ENCODE results near the gene HNRNPC.

The HNRNPC gene

DNA sequence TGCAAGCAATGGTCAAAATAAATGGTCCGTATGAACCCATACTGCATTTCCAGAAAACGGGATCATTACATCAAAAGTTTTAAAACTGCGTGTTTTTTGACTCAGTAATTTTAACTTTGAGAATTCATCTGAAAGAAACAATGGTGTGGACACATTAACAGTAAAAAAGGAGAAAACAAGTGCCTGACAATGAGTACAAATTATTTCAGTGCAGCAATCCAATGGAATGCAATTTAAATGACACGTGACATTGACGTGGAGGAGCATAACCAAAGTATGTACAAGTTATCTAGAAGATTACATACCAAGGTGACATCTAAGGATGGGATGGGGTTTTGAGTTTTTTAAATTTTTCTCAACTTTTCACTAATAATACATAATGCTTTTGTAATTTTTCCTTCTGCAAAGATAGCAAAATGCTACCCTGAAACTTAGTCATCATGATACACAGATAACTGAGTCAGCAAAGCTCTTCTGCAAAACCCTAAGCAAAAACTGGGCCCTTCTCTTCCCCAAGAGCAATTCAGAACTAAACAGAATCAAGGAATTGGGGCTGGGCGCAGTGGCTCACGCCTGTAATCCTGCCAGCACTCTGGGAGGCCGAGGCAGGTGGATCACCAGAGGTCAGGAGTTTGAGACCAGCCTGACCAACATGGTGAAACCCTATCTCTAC is 20.4 kb downstream of the HNRNPC start:
- TF ChIP-seq CTCF (conservative IDR thresholded peaks at IDR 0.05), result no peak
- no peak overlapping the region for H3K27ac ChIP-seq

DNA sequence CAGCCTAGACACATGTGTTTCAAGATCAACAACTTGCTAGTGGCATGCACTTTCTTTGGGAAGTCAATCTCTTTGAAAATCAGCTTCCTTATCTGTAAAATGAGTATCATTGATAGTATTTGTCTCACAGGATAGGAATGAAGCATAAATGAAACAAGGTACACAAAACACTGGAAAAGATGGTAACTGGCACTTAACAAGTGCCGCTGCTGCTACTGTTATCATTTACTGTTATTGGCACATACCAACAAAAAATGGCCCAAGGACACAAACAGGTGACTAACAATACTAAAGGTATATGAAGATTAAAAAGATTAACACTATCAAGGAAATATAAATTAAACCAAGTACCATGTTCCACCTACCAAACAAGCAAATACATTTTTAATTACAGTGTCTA is 20.9 kb downstream of the HNRNPC start:
- H3K27ac ChIP-seq, result 0 out of 2 replicates have a peak overlapping the region, but pooled peaks have one; percentile 3

DNA sequence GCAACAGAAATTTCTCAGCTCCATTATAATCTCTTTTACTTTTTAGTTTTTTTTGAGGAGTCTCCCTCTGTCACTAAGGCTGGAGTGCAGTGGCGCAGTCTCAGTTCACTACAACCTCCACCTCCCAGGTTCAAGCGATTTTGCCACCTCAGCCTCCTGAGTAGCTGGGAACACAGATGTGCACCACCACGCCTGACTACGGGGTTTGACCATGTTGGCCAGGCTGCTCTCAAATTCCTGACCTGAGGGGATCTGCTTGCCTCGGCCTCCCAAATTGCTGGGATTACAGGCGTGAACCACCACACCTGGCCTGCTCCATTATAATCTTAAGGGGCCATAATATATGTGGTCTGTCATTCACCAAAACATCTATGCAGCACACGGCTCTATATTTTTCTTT is 23.4 kb downstream of the HNRNPC start:
- H3K27ac ChIP-seq, result peak overlapping the region; percentile 3
- no peak for TF ChIP-seq CTCF (conservative IDR thresholded peaks at IDR 0.05)

More for the DNA sequence above, 20.9 kb downstream of the HNRNPC start:
- no peak for TF ChIP-seq CTCF (conservative IDR thresholded peaks at IDR 0.05)

- H3K27ac ChIP-seq, result no peak overlapping the region
Observed at GRCh38 chr14:21244544-21244943, 24.7 kb downstream of the HNRNPC start.

DNA sequence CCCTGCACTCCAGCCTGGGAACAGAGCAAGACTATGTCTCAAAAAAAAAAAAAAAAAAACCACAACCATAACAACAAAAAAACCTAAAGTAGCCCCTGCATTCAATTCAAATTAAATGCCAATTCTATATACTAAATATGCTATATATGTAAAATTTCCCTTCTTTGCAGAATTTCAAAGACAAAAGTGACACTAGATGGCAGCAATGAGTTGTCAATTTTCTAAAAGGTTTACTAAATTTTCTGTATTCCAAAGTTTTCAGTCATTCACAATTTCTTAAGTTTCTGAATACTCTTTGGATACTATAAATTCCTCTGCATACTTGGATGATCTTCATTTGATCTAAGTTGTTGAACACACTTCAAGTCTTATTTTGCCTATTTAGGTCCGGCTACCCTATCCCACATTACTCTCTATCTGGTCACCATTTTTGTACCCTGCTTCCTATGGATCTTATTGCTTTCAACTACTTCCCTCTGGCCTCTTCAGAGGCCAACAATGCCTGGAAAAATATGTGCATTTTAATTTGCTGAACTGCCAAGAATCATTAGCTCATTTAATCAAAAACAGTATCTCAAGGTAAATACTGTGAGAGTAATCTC is 27.9 kb downstream of the HNRNPC start:
- peak; percentile 66 for TF ChIP-seq CTCF (conservative IDR thresholded peaks at IDR 0.05)
- H3K27ac ChIP-seq, result no peak overlapping the region

More at GRCh38 chr14:21244544-21244943, 24.7 kb downstream of the HNRNPC start:
- no peak for TF ChIP-seq CTCF (conservative IDR thresholded peaks at IDR 0.05)

GRCh38 chr14:21240417-21240816 is 28.8 kb downstream of the HNRNPC start:
- no peak overlapping the region for H3K27ac ChIP-seq
- no peak for TF ChIP-seq CTCF (conservative IDR thresholded peaks at IDR 0.05)

DNA sequence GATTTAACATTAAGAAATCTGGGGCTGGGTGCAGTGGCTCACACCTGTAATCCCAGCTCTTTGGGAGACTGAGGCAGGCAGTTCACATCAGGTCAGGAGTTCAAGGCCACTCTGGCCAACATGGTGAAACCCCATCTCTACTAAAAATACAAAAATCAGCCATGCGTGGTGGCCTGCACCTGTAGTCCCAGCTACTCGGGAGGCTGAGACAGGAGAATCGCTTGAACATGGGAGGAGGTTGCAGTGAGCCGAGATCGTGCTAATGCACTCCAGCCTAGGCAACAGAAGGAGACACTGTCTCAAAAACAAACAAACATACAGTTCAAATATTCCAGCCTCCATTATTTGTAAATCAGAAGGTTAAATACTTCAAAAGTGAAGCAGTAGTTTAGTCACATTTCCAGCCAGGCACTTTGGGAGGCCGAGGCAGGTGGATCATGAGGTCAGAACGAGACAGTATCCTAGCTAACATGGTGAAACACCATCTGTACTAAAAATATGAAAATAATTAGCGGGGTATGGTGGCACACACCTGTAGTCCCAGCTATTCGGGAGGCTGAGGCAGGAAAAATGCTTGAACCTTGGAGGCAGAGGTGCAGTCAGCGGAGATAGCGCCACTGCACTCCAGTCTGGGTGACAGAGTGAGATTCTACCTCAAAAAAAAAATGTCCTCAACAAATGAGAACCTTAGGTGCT is 30.3 kb downstream of the HNRNPC start:
- no peak for TF ChIP-seq CTCF (conservative IDR thresholded peaks at IDR 0.05)

More for the DNA sequence above, 30.3 kb downstream of the HNRNPC start:
- H3K27ac ChIP-seq, result no peak overlapping the region

All from VCaP (cell line).